Measurements from ENCODE around the gene FNDC3A.

Gene FNDC3A

GRCh38 chr13:49214917-49215376 lies 239.2 kb downstream of the FNDC3A start:
- DNase-seq (ENCODE audit: low read depth, low spot score): no peak

- no peak for DNase-seq (ENCODE audit: low read depth, low spot score)
Measured at GRCh38 chr13:49216334-49216733, 240.6 kb downstream of the FNDC3A start.

- no peak for DNase-seq (ENCODE audit: low read depth, low spot score)
Measured at GRCh38 chr13:49217962-49218492, 242.3 kb downstream of the FNDC3A start.

GRCh38 chr13:49218493-49219051 lies 242.9 kb downstream of the FNDC3A start:
- DNase-seq (ENCODE audit: low read depth, low spot score): no peak

- no peak for DNase-seq (ENCODE audit: low read depth, low spot score)
Measured at GRCh38 chr13:49219647-49220035, 243.9 kb downstream of the FNDC3A start.

- no peak for DNase-seq (ENCODE audit: low read depth, low spot score)
Measured at GRCh38 chr13:49220036-49220855, 244.5 kb downstream of the FNDC3A start, which contains the start of gene MLNR. MLNR (plus strand) TSS chr13:49220338; CDS start chr13:49220338, 0 bp downstream.

- no peak for DNase-seq (ENCODE audit: low read depth, low spot score)
Measured at GRCh38 chr13:49220856-49221589, 245.3 kb downstream of the FNDC3A start.

- DNase-seq (ENCODE audit: low read depth, low spot score): no peak
Measured at GRCh38 chr13:49221590-49221965, 245.9 kb downstream of the FNDC3A start.

GRCh38 chr13:49225223-49226042 lies 249.7 kb downstream of the FNDC3A start:
- DNase-seq (ENCODE audit: low read depth, low spot score): no peak

- DNase-seq (ENCODE audit: low read depth, low spot score): no peak
Measured at GRCh38 chr13:49226613-49227012, 250.9 kb downstream of the FNDC3A start.

- DNase-seq (ENCODE audit: low read depth, low spot score): no peak
Measured at GRCh38 chr13:49234741-49235140, 259.0 kb downstream of the FNDC3A start.

- DNase-seq (ENCODE audit: low read depth, low spot score): no peak
Measured at GRCh38 chr13:49235856-49236431, 260.2 kb downstream of the FNDC3A start.

- DNase-seq (ENCODE audit: low read depth, low spot score): no peak
Measured at GRCh38 chr13:49238621-49239020, 262.9 kb downstream of the FNDC3A start.

GRCh38 chr13:49240017-49240416 lies 264.3 kb downstream of the FNDC3A start:
- peak; percentile 10 for DNase-seq (ENCODE audit: low read depth, low spot score)

- DNase-seq (ENCODE audit: low read depth, low spot score): no peak
Measured at GRCh38 chr13:49241296-49241695, 265.6 kb downstream of the FNDC3A start.

GRCh38 chr13:49245101-49245500 lies 269.4 kb downstream of the FNDC3A start:
- DNase-seq (ENCODE audit: low read depth, low spot score): no peak

GRCh38 chr13:49246850-49247642 lies 271.3 kb downstream of the FNDC3A start:
- no peak for DNase-seq (ENCODE audit: low read depth, low spot score)

- DNase-seq (ENCODE audit: low read depth, low spot score): peak; percentile 72
Measured at GRCh38 chr13:49247643-49248621, 272.2 kb downstream of the FNDC3A start, which contains the start of gene CDADC1. CDADC1 (plus strand) TSS chr13:49247925; CDS start chr13:49248038, 113 bp downstream.

- DNase-seq (ENCODE audit: low read depth, low spot score): no peak
Measured at GRCh38 chr13:49248622-49249002, 272.9 kb downstream of the FNDC3A start.

All from activated CD4-positive, CD25-positive, alpha-beta regulatory T cell treated with anti-CD3 and anti-CD28 coated beads, Interleukin-2, amount 50 U/mL, for 16 hours (primary cell).